AG10803 (cell line): ENCODE data around the gene ERN1.
"Not testable (repeated sequence)": the region's sequence is repeated elsewhere in the genome, so short reads cannot be mapped to it uniquely, and the experiment has no call there.

ENCODE experiments used
- DNase-seq: peaks from one replicate; pipeline ENCODE4 v3.0.0; 2010; ENCODE audit warnings: low read depth
- H3K4me3 ChIP-seq: 2 replicates; pipeline ENCODE4 v1.5.1; 2011; ENCODE audit warnings: mild to moderate bottlenecking, low read length, control low read depth
- CTCF ChIP-seq: conservative IDR thresholded peaks from 2 replicates; pipeline ENCODE4 v1.5.1; 2011; ENCODE audit warnings: mild to moderate bottlenecking, low read length, control low read depth, inconsistent platforms

Gene ERN1

GRCh38 chr17:64128787-64129514 is 993 bp downstream of the ERN1 start:
- TF ChIP-seq CTCF, result no peak
- peak; percentile 53 for DNase-seq
- H3K4me3 ChIP-seq, result peak overlapping the region; percentile 74

- TF ChIP-seq CTCF, result no peak
- DNase-seq, result peak; percentile 48
- H3K4me3 ChIP-seq, result no peak overlapping the region
Measured at GRCh38 chr17:64126918-64127317, 3.0 kb downstream of the ERN1 start.

- DNase-seq, result no peak
Measured at GRCh38 chr17:64125937-64126336, 4.0 kb downstream of the ERN1 start.

GRCh38 chr17:64124609-64125008 is 5.3 kb downstream of the ERN1 start:
- H3K4me3 ChIP-seq, result no peak overlapping the region
- no peak for TF ChIP-seq CTCF
- DNase-seq, result no peak

More at GRCh38 chr17:64125937-64126336, 4.0 kb downstream of the ERN1 start:
- no peak overlapping the region for H3K4me3 ChIP-seq
- no peak for TF ChIP-seq CTCF

GRCh38 chr17:64123114-64123513 is 6.8 kb downstream of the ERN1 start:
- no peak overlapping the region for H3K4me3 ChIP-seq
- TF ChIP-seq CTCF, result no peak
- no peak for DNase-seq

GRCh38 chr17:64120972-64121786 is 8.8 kb downstream of the ERN1 start:
- not testable (repeated sequence) for DNase-seq, H3K4me3 ChIP-seq

GRCh38 chr17:64120159-64120810 is 9.7 kb downstream of the ERN1 start:
- DNase-seq, result no peak
- no peak overlapping the region for H3K4me3 ChIP-seq
- no peak for TF ChIP-seq CTCF
